SHP77 (cell line): ENCODE data around the gene GPR183.

Source experiments
- DNase-seq, 2 experiments: peaks; one replicate each; lab custom pipeline; 2025; lab: John Stamatoyannopoulos, UW

GPR183 gene

DNA sequence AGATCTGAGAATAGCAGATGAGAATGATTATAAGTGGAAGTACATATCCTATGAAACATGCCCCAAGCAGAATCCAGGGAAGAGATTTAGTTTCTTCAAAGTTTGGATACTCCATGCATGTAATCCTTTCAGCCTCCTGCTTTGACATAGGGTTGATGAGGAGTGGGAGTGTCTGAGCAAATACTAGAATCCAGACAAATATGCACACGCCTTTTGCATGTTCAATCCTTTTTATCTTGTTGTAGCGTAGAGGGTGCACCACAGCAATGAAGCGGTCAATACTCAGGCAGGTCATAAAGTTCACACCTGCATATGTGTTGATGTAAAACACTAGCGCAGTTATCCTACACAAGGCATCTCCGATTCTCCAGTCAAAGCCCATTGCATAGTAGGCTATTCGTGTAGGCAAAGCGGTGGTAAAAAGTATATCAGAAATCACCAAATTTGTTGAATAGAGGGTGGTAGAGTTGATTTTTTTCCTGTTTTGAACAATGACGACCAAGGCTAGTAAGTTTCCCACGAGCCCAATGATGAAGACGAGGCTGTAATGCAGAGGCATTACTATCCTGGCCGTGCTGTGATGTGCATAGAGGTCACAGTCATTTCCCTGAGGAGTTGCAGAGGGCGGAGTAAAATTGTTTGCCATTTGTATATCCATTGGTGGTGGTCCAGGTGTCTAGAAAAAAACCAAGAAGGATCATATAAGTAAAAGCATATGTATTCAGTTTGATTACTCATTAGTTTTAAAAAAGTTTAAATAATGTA, 11.5 kb downstream of the GPR183 start:
- DNase-seq, result no peak

DNA sequence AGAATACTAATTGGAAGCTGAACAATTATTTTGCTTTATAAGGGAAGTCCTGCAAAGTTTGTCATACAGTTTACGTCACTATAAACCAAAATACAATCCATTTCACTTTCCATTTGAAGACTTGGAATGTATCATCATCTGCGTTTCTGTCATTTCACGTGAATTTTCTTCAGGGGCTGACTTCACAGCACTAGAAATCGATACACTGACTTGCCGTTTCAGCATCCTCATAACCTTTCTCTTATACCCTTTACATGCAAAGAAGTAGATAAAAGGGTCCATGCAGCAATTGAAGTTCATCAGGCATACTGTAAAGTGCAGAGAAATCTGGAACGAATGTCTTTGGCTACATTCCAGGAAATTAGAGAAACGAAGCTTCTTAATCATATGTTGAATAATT, 12.2 kb downstream of the GPR183 start:
- no peak for DNase-seq

DNA sequence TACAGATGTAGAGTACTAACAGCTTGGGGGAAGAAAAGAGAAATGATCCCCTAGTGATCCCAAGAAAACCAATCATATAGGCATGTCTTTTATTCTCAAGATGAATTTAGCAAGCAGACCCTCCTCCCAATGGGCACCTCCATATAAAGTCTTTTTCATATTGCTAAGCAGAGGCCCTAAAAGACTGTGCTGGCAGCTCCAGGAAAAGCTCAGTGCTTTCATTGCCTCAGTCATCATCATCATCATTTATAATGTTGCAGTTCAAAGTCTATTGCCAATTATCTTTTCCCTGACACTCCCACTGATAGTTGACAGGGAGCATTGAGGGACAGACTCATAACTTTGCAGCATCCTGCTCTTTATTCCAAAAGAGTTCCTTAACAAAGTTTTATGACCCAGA, 13.0 kb downstream of the GPR183 start:
- DNase-seq, result no peak

DNA sequence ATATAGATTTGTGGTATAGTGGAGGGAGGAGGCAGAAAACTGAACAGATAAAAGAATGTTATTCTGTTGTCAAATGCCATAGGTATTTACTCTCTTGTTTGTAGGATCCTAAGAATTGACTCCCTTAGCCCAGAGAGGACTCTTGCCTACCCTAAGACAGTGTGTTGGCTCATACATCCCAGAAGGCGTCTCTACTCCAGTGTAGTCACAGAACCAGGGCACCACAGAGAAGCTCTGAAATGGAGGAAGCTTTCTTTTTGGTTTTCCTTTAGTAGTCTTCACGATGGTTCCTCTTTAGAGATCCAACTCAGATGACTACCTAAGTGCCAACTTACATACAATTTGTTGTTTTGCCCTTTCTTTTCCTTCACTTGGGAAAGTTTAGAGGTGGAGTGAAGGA, 14.0 kb downstream of the GPR183 start:
- no peak for DNase-seq

DNA sequence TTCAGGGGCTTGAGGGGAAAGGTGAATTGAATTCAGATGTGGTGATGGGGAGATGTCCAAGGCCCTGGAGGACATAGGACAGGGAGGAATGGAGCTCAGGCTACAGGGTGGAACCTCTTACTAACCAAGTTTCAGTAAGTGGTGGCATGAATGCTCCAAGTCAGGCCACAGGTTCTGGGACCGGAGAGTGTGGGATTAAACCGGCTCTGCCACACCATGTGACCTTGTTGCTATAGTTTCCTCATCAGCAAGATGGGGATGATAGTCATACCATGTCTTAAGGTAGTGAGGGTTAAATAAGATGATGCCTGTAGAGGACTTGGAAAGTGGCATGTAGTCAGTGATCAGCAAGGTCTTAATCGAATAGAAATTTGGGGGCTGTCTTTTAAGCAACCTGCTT, 16.3 kb downstream of the GPR183 start:
- no peak for DNase-seq

DNA sequence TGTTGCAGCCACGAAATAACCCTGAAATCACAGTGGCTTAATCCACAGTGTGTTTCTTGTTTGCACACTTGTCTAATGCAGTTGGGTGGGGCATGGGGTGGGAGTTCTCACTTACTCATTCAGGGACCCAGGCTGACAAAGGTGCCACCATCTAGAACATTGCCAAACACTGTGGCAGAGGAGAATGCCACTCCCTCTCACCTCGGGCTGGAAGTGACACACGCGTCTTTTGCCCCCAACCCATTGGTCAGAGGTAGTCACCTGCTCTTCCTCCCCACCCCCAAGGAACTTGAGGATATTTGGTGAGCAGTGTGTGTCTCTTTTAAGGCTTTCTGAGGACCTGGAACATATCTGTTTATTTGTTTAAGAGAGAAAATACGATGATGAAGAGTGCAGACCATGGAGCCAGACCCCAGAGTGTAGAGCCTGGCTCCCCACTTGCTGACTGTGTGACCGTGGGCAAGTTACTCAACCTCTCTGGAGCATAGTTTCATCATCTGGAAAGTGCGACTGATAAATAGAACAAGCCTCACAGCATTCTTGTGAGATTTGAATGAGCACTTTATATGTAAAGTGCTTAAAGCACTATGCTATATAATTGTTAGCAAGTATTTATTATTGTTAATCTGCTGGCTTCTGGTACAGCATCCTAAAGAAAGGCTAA, 17.4 kb downstream of the GPR183 start:
- DNase-seq, result no peak

DNA sequence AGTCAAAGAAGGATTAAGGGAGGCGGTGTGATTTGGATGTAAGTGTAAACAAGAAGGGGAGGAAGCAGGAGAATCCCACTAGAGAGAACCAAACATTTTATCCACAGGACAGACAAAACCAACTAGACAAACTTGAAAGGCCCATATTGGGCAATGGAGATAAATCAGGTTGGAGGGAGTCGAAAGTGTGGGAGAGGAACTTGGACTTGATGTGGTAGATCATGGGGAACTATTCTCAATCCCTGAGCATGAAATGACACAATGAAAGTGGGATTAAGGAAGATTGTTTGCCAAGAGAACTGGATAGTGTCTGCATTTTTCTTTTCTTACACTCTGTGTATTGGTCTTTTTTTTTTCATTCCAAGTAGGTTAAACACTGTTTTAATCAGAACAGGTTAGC, 17.9 kb downstream of the GPR183 start:
- DNase-seq, result no peak

DNA sequence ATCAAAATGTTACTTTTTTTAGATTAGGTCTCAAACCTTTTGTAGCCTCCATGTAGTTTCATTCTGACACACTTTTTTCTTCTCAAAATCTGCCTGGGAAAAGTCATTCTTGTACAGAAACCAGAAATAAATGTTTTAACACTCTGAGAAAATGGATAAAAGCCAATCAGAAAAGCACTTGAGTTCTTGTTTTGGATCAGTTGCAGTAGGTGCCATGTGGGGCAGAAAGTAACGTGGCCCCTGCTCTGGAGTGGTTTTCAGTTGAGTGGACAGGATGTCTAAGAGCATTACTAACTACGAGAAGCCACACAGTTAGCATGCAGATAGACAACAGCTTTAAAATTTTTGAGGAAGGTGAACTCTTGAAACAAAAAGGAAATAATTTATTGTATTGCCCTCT, 19.1 kb downstream of the GPR183 start:
- DNase-seq, result no peak

DNA sequence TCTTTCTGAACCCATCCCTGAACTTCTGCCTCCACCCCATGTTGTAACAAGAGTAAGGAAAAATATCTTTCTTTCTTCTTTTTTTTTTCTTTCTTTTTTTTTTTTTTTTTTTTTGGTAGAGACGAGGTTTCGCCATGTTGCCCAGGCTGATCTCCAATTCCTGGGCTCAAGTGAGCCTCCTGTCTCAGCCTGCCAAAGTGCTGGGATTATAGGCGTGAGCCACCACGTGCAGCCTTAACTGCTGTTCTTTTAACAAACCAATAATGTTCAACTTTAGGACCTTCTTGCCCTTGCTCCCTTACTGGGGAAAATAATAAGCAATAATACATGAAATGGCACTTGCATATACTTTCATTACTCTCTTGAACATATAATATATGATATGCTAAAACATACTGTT, 19.6 kb downstream of the GPR183 start:
- no peak for DNase-seq

DNA sequence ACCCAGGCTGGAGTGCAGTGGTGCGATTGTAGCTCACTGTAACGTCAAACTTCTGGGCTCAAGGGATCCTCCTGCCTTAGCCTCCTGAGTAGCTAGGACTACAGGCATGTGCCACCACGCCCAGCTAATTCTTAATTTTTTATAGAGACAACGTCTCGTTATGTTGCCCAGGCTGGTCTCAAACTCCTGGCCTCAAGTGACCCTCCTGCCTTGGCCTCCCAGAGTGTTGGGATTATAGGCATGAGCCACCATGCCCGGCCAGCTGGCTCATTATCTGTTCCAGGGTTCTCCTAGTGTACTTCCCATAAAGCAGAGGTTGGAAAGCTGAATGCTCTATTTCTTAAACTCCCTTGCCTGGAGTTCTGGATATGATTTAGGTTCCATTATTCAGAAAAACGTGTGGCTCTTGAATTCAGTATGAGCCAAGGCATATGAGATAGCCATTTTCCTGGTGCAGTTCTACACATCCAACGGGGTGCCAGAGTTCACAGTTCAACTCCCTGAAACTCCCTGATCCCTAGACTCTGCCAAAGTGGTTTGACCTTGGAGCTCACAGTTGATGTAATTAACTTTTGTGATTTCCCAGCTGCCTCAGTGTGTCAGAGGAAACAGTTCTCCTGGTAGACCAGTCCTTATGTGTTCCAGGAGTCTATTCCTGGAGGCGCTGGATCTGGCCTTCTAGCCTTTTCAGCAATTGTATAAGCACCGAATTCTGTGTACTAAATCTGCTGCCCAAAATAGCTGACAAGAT, 21.6 kb downstream of the GPR183 start:
- no peak for DNase-seq

DNA sequence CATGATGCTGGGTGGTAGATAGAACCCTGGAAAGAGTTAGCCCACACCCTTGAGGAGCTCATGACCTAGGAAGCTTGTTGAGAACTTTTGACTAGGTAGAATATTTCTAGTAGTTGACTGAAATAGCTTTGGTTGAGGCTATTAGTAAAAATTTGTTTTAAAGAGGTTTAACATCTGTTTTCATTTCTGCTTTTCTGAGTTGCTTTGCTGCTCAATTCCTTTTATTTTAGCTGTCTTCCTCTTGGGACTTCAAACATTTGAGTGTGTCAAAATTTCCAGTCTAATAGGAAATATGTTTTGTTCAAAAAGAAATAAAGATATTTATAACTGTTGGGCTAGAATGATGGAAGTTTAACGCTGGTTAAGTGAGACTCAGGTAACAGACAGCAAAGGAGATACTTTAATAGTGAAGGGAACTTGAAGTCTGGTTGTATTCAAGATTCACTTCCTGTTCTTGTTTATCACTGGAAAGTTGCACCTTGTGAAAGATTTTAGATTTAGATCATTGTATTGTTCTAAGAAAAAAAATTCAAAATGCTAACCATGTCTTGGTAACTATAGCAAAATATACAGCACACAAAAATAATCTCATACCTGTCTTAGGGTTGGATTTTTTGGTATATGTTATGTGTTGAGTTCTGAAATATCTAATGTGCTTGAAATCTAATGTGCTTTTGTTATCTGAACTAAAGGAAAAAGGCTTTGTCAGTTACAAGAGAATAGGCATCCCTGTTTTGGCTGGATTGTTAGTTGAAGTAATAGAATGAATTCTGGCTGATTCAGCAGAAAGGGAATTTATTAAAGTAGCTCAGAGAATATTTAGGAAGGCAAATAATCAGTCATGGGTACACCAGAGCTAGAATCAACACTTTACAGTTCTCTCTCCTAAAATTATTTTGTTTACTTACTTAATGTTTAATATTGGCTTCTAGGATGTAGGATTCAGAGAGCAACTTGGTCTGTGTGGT, 24.7 kb downstream of the GPR183 start:
- DNase-seq, result no peak

DNA sequence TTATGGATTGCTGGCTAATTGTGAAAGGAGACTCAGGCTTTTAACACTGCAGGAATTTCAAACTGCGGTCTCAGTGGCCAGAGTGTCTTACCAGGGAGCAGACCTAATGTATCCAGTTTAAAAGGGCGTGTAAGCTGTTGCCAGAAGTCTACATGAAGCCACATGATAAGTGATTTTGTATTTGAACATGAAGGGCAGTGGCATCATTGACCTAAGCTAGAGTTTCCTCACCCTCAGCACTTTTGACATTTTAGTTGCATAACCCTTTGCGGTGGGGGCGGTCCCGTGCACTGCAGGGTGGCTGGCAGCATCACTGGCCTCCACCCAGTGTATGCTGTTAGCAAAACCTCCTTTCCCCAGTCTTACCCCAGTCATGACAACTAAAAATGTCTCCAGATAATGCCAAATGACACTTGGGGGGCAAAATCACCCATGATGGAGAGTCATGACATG, 25.4 kb downstream of the GPR183 start:
- DNase-seq, result no peak

DNA sequence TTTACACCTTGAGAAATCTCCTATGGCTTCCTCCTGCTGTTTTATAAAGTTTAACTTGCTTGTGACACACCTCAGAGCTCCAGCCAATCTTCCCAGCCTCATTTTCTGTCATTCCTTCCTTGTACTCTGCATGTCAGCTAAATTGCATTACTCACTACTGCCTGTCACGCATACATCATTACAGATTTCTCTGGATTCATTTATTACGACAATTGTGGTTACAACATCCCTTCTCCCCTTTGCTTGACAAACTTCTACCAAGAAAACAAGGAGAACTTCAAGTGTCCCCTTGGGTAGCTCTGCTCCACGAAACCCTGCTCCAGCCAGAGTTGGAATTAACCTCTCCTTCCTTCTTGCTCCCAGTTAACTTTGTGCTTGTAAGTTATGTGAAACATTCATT, 27.0 kb downstream of the GPR183 start:
- no peak for DNase-seq

DNA sequence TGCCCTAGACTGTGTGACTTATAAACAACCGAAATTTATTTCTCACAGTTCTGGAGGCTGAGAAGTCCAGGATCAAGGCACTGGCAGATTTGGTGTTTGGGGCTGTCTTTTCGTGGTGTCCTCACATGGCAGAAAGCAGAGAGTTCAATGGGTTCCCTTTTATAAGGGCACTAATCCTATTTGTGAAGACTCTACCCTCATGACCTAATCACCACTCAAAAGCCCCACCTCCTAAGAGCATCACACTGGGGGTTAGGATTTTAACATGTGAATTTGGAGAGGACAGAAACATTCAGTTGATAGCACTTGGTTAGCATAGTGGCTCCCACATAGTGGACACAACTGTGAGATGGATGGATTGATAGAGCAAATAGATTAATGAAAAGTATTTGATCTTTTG, 27.6 kb downstream of the GPR183 start:
- no peak for DNase-seq

DNA sequence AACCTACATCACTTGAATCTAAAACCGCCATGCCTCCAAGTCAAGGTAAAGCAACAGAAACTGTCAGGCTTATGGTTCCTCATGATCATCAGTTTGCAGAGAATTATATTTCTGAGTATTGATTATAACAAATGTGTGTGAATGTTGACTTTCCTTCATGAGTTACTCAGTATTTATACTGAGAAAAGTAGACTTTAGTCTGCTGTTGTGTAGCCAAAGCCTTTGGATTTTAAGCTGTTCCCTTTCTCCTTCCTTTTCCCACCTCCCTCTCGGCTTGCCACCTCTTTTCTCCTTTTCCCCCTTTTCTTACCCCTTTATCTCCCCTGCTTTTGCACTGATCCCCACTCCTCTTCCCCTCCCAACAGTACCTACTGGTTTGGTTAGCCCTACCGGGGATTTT, 28.4 kb downstream of the GPR183 start:
- no peak for DNase-seq

DNA sequence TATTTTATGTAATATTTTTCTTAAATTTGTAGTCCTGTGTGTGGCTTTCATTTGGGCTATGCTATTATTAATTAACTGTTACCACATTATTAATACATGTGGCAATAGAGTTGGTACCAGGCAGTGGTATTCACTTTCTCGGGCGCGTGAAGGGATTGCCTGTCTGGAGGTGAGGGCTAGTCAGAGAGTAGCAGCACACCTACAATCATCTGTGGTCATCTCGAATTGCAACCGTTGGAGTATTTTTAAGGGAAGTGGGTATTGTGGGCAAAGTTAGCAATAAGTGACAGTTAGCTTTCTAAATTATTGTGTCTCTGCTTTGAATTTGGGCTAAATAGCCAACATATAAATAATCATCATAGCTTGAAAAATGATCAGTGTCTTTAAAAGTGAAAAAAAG, 29.0 kb downstream of the GPR183 start:
- no peak for DNase-seq

DNA sequence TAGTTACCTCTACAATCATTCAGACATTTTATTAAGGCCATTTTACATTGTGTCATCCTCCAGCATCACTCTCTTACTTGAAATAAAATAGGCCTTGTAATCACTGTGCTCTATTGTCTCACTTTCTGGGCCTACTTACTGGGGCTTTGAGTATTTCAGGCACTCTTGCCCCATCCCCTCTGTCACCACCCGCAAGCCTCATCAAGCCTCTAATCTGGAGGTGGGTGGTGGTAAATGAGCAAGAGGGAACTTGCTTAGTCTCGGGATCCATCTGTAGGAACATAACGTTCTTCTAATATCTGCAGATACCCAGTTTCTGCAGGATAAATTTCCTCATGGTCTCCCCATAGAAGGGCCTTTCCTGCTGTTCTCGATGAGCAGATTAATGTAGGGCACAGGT, 29.6 kb downstream of the GPR183 start:
- no peak for DNase-seq

DNA sequence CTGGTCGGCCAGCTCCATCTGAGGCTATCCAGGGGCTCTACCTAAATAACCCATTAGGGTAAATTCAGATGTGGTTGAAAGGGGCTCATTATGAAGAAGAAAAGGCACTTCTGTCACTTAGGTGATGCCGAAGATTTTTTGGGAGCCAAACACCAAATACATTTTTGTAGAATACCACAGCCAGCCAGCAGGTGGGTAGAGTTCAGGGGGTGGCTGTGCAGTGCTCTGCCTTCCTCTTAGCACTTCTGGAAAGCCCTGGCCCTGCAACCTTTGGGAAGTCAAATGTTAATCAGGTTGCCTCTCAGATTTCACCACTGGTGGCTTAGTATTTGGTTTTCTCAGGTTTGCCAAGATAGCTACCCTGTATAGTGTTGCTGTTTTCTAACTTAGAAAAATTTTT, 30.5 kb downstream of the GPR183 start:
- no peak for DNase-seq

DNA sequence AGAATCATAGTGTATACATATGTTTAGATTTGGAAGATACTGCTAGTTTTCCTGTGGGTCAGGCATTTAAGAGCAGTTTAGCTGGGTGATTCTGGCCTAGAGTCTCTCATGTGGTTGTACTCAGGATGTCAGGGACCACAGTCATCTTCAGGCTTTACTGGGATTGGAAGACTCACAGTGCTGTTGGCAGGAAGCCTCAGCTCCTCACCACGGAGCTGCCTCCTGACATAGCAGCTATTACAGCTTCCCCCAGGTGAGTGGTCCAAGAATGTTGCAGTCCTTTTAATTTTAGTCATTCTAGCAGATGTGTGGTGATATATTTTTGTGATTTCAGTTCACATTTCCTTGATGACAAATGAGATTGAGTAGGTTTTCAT, 32.1 kb downstream of the GPR183 start:
- DNase-seq, result no peak

DNA sequence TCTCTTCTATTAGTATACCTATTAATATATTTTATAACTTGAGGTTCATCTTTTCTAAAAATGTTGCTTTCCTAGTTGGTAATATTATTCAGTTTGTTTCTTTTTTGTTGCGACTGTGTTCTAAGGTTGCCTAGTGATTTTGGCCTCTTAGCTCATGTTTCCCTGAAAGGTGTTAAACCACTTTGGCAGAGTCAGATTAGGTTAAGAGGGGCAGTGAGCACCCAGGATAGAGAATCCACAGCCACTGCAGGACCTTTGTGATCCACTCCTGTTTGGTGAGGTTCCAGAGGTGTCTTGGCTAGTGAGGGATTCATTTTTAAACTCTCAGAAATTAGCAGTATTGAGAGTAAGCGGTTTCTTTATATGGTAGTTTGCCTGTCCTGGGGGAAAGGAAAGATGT, 34.1 kb downstream of the GPR183 start:
- no peak for DNase-seq

DNA sequence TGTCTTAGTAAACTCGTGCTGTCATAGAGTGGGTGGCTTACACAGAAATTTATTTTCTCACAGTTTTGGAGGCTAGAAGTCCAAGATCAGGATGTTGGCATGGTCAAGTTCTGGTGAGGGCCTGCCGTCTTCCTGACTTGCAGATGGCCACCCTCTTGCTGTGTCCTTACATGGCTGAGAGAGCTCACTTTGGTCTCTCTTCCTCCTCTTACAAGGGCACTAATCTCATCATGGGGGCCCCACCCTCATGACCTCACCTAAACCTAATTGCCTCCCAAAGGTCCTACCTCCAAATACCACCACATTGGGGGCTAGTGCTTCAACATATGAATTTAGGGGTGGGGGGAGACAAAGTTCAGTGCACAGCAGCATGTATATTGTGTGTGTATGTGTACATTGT, 34.7 kb downstream of the GPR183 start:
- DNase-seq, result no peak

DNA sequence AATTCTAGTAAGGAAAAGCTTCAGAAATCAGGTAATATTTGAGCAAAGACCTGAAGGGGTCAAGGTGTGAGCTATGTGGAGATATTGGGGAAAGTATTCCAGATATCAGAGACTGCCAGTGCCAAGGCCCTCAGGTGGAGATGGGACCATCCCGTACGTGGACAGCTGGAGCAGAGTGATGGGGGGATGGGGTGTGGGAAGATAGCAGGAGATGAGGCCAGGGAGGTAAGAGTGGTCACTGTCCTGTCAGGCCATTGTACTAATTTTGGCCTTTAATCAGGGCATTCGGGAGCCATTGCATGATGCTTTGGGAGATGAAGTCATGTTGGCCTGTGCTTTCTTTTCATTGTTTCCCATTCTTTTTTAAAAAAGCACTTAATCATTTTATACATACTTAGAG, 36.0 kb downstream of the GPR183 start:
- DNase-seq, result no peak
